Measurements from ENCODE around the gene PTGDS.

- no peak for TF ChIP-seq RAD21 (IDR thresholded peaks at IDR 0.05; ENCODE audit: low read depth)
- TF ChIP-seq YY1 (IDR thresholded peaks at IDR 0.05; ENCODE audit: low read depth): no peak
- TF ChIP-seq MAX (IDR thresholded peaks at IDR 0.05): no peak
- TF ChIP-seq REST (IDR thresholded peaks at IDR 0.05; ENCODE audit: low read depth): no peak
- TF ChIP-seq CEBPB (IDR thresholded peaks at IDR 0.05): no peak
- TF ChIP-seq EP300 (IDR thresholded peaks at IDR 0.05; ENCODE audit: borderline replicate concordance): no peak
Measured at GRCh38 chr9:136964833-136965422, 12.4 kb upstream of the PTGDS start.
